GM23338 (cell line): Measurements from ENCODE around the gene TENM4. TPM values are rescaled to one million over a fixed set of nuclear protein-coding genes. Genes with fewer than 3 reads are reported as not detected.

Source experiments
- ATAC-seq: fragments of 200-7000 bp; cut with Tn5 transposase; 3 replicates; pipeline ENCODE4 v1.9.1; 2020
- DNase-seq: peaks from one replicate; pipeline ENCODE4 v3.0.0-alpha.2; 2015; ENCODE audit warnings: low spot score
- H2AFZ ChIP-seq: fragments of 200-600 bp; sonication (generic); 2 replicates; pipeline ENCODE4 v1.8.0; 2016; ENCODE audit warnings: antibody characterized with exemption, mild to moderate bottlenecking, moderate library complexity
- H3F3A ChIP-seq: fragments of 200-600 bp; sonication (generic); replicated peaks from 2 replicates; pipeline ENCODE4 v1.8.0; 2017; ENCODE audit warnings: antibody characterized with exemption, mixed run types, low read depth
- H3K27ac ChIP-seq: fragments of 200-600 bp; sonication (generic); 2 replicates; pipeline ENCODE4 v1.6.1; 2016; ENCODE audit warnings: low read depth
- H3K27me3 ChIP-seq: fragments of 200-600 bp; sonication (generic); 2 replicates; pipeline ENCODE4 v1.8.0; 2016; ENCODE audit warnings: mild to moderate bottlenecking, mixed run types, moderate library complexity; ENCODE audit not compliant: insufficient read depth
- H3K36me3 ChIP-seq: fragments of 200-600 bp; sonication (generic); 2 replicates; pipeline ENCODE4 v1.8.0; 2016; ENCODE audit warnings: mild to moderate bottlenecking; ENCODE audit not compliant: insufficient read depth
- H3K4me1 ChIP-seq: fragments of 200-600 bp; sonication (generic); 2 replicates; pipeline ENCODE4 v1.8.0; 2016; ENCODE audit warnings: mild to moderate bottlenecking, moderate library complexity; ENCODE audit not compliant: insufficient read depth
- H3K4me2 ChIP-seq: fragments of 200-600 bp; sonication (generic); 2 replicates; pipeline ENCODE4 v1.7.1; 2017; ENCODE audit warnings: mixed run types
- H3K4me3 ChIP-seq: fragments of 200-600 bp; sonication (generic); 2 replicates; pipeline ENCODE4 v1.6.1; 2016; ENCODE audit warnings: mixed run types
- H3K79me2 ChIP-seq: fragments of 200-600 bp; sonication (generic); replicated peaks from 2 replicates; pipeline ENCODE4 v1.8.0; 2017; ENCODE audit warnings: mild to moderate bottlenecking; ENCODE audit not compliant: insufficient read depth
- H3K9me2 ChIP-seq: fragments of 200-600 bp; sonication (generic); 2 replicates; pipeline ENCODE4 v1.8.0; 2017; ENCODE audit not compliant: insufficient read depth
- H4K20me1 ChIP-seq: fragments of 200-600 bp; sonication (generic); replicated peaks from 2 replicates; pipeline ENCODE4 v1.8.0; 2017; ENCODE audit warnings: mild to moderate bottlenecking; ENCODE audit not compliant: insufficient read depth
- H3K27ac Mint-ChIP-seq: 2 replicates; pipeline ENCODE4 v1.8.0; 2020; ENCODE audit warnings: inconsistent platforms, mild to moderate bottlenecking, moderate library complexity, mixed read lengths
- H3K27me3 Mint-ChIP-seq: 3 replicates; pipeline ENCODE4 v1.8.0; 2022; ENCODE audit warnings: low read depth, mild to moderate bottlenecking, moderate library complexity, mixed read lengths, inconsistent platforms; ENCODE audit not compliant: insufficient read depth, poor library complexity
- H3K36me3 Mint-ChIP-seq: 3 replicates; pipeline ENCODE4 v1.8.0; 2021; ENCODE audit warnings: low read depth, mild to moderate bottlenecking, inconsistent platforms, moderate library complexity, mixed read lengths
- H3K4me1 Mint-ChIP-seq: 3 replicates; pipeline ENCODE4 v1.8.0; 2020; ENCODE audit warnings: mild to moderate bottlenecking, inconsistent platforms, mixed read lengths
- H3K4me3 Mint-ChIP-seq: 3 replicates; pipeline ENCODE4 v1.8.0; 2021; ENCODE audit warnings: moderate library complexity, mild to moderate bottlenecking, inconsistent platforms, mixed read lengths
- H3K9me3 Mint-ChIP-seq: 3 replicates; pipeline ENCODE4 v1.8.0; 2020; ENCODE audit warnings: moderate library complexity, mild to moderate bottlenecking, inconsistent platforms, mixed read lengths
- CTCF ChIP-seq, 2 experiments: fragments of 200-600 bp in 1 of 2; sonication (generic) in 1 of 2; conservative IDR thresholded peaks; 2 replicates each; pipeline versions ENCODE4 v1.5.1 to v1.6.1; 2016 to 2017; ENCODE audit warnings: antibody characterized with exemption in 2 of 2, low read depth in 2 of 2, mild to moderate bottlenecking in 2 of 2, moderate library complexity in 1 of 2
- ETS1 ChIP-seq: IDR thresholded peaks from 2 replicates; pipeline ENCODE4 v1.6.1; 2016; ENCODE audit warnings: antibody characterized with exemption
- JUNB ChIP-seq: IDR thresholded peaks from one replicate; pipeline ENCODE4 v1.6.1; 2016; ENCODE audit warnings: antibody characterized with exemption; ENCODE audit not compliant: unreplicated experiment
- NANOG ChIP-seq: IDR thresholded peaks from 2 replicates; pipeline ENCODE4 v1.6.1; 2016; ENCODE audit warnings: antibody characterized with exemption, borderline replicate concordance
- POLR2AphosphoS5 ChIP-seq: IDR thresholded peaks from 2 replicates; pipeline ENCODE4 v1.6.1; 2016; ENCODE audit warnings: antibody characterized with exemption, low read depth
- STAT1 ChIP-seq: IDR thresholded peaks from one replicate; pipeline ENCODE4 v1.6.1; 2016; ENCODE audit warnings: antibody characterized with exemption; ENCODE audit not compliant: unreplicated experiment
- ZNF114 ChIP-seq: fragments of 250-450 bp; sonication (Bioruptor Pico); IDR thresholded peaks from 2 replicates; pipeline ENCODE4 v1.5.0; 2020; ENCODE audit warnings: mild to moderate bottlenecking, moderate library complexity
- ZNF331 ChIP-seq: fragments of 250-450 bp; sonication (Bioruptor Pico); IDR thresholded peaks from 2 replicates; pipeline ENCODE4 v1.5.0; 2020; ENCODE audit warnings: low read depth, mild to moderate bottlenecking, moderate library complexity
- polyA plus RNA-seq: library from polyadenylated mRNA; unstranded; fragments of >200 nt; fragmentation: Nextera tagmentation; extraction: Ambion mirVana; gene quantifications from 2 replicates; pipeline ENCODE4 v1.2.1, GENCODE V29; 2016
- total RNA-seq: library from RNA; depleted of rRNA; stranded (reverse); fragments of >200 nt; shearing (Covaris generic); gene quantifications from 2 replicates; pipeline ENCODE4 v1.2.3, GENCODE V29; 2014

TENM4 gene
- total and polyA plus RNA-seq, 2 experiments from 2014 or later = 7.3 TPM

DNA sequence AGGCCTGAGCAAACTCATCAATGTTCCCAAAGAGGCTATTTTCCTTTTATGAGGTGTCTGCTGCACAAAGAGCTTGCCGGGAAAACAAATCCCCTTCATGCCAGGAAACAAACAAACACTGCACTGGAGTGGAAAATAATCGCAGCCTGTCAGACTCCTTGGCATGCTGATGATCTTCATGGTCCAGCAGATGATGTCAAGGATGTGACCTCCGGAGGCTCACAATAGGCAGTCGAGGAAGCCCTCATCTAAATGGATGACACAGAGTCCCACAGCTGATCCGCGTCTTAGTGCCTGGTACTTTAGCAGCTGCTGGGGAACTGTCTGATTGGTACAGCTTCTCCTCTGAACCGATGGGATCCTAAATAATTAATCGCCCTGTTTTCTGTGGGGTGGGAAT is 187.6 kb downstream of the TENM4 start:
- no peaks in the 10 kb centered on the region for H3K27me3 ChIP-seq
- no peak overlapping the region for H3K4me2 ChIP-seq
- Mint-ChIP-seq H3K36me3 (no peaks in the 10 kb centered on the region), H3K9me3 (no peaks in the 10 kb centered on the region), H3K4me1 (peaks cover 7% of the 10 kb centered on the region), H3K27ac (no peak overlapping the region), H3K4me3 (no peak overlapping the region), H3K27me3 (peaks cover 2% of the 10 kb centered on the region)
- H3K27ac ChIP-seq = no peak overlapping the region
- H3K9me2 ChIP-seq = no peaks in the 10 kb centered on the region
- no peak overlapping the region for H2AFZ ChIP-seq
- TF ChIP-seq ZNF331 (CRISPR knock-in tag) (no peak), STAT1 (no peak), CTCF (conservative IDR thresholded peaks at IDR 0.05; ENCODE audit: low read depth in 2 of 2) (no peak), POLR2AphosphoS5 (no peak), NANOG (no peak), JUNB (no peak)
- ATAC-seq (no peak), DNase-seq (no peak)
- H3K4me1 ChIP-seq = 0 out of 2 replicates have a peak, but pooled peaks cover 6% of the 10 kb centered on the region
- no peaks in the 10 kb centered on the region for H3K36me3 ChIP-seq
- no peaks in the 10 kb centered on the region for H3F3A ChIP-seq
- H3K4me3 ChIP-seq = no peak overlapping the region
- H3K79me2 ChIP-seq = no peaks in the 10 kb centered on the region
- H4K20me1 ChIP-seq = no peaks in the 10 kb centered on the region

- Mint-ChIP-seq H3K36me3 (no peaks in the 10 kb centered on the region), H3K9me3 (no peaks in the 10 kb centered on the region), H3K27me3 (peaks cover 2% of the 10 kb centered on the region), H3K27ac (no peak overlapping the region), H3K4me1 (peaks cover 7% of the 10 kb centered on the region), H3K4me3 (no peak overlapping the region)
- Histone ChIP-seq H3K4me1 (0 out of 2 replicates have a peak, but pooled peaks cover 6% of the 10 kb centered on the region), H3K4me3 (no peak overlapping the region), H3K79me2 (no peaks in the 10 kb centered on the region), H4K20me1 (no peaks in the 10 kb centered on the region; the same call in 1 of the 2 replicates), H3F3A (no peaks in the 10 kb centered on the region), H3K27me3 (no peaks in the 10 kb centered on the region), H2AFZ (no peak overlapping the region), H3K36me3 (no peaks in the 10 kb centered on the region), H3K4me2 (no peak overlapping the region), H3K27ac (no peak overlapping the region), H3K9me2 (no peaks in the 10 kb centered on the region)
- TF ChIP-seq ETS1 = no peak
- no peak for TF ChIP-seq ZNF114 (CRISPR knock-in tag)
- no peak for TF ChIP-seq CTCF (conservative IDR thresholded peaks at IDR 0.05; ENCODE audit: low read depth in 2 of 2)
- ATAC-seq = no peak
- no peak for DNase-seq
These were observed 191.4 kb downstream of the TENM4 start for GRCh38 chr11:79249295-79249993.
